ENCODE measurements around the gene LUC7L.

DNA sequence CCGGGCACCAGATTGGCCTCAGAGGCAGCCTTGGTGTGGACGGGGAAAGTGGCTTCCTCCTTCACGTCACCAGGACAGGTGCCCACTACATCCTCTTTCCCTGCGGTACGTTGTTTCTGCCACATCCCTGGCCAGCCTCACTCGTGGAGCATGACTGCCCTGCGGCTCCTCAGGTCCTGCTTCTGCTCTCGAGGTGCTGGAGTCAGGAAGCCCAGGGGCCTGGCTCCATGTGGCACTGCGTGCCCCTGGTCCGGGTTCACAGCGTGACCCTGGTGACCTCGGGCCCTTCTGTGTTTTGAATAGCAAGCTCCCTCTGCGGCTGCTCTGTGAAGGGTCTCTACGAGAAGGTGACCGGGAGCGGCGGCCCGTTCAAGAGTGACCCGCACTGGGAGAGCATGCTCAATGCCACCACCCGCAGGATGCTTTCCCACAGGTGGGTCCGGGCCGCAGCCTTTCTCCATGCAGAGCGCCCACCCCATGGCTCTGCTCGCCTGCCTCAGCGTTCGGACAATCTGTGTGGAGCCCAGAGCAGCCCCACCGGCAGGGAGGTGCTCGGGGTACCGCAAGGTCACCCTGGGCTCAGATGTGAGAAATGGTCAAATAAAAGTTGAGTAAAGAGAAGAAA, 33.0 kb upstream of the LUC7L start:
- TF ChIP-seq, protein P1, sequence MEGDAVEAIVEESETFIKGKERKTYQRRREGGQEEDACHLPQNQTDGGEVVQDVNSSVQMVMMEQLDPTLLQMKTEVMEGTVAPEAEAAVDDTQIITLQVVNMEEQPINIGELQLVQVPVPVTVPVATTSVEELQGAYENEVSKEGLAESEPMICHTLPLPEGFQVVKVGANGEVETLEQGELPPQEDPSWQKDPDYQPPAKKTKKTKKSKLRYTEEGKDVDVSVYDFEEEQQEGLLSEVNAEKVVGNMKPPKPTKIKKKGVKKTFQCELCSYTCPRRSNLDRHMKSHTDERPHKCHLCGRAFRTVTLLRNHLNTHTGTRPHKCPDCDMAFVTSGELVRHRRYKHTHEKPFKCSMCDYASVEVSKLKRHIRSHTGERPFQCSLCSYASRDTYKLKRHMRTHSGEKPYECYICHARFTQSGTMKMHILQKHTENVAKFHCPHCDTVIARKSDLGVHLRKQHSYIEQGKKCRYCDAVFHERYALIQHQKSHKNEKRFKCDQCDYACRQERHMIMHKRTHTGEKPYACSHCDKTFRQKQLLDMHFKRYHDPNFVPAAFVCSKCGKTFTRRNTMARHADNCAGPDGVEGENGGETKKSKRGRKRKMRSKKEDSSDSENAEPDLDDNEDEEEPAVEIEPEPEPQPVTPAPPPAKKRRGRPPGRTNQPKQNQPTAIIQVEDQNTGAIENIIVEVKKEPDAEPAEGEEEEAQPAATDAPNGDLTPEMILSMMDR (IDR thresholded peaks at IDR 0.05; ENCODE audit: low read depth, low read length), result no peak
- TF ChIP-seq EZH2phosphoT487 (IDR thresholded peaks at IDR 0.05; ENCODE audit: low read depth), result no peak
